ENCODE results near the gene CLDN19. TPM values are rescaled to one million over a fixed set of nuclear protein-coding genes. Genes with fewer than 3 reads are reported as not detected.

The CLDN19 gene
- total RNA-seq, 1 experiment from 2014 or later, result 12.5 TPM

- H2AK5ac ChIP-seq (ENCODE audit: insufficient read length, low read length), result no peak overlapping the region
- no peak for TF ChIP-seq CTCF (conservative IDR thresholded peaks at IDR 0.05)
- no peak for DNase-seq
- H3K27me3 Mint-ChIP-seq (ENCODE audit: low read depth), result no peaks in the 10 kb centered on the region; the same call in 1 of the 2 replicates
- H4K5ac ChIP-seq (ENCODE audit: insufficient read length, low read depth, low read length), result no peak overlapping the region
- H2BK15ac ChIP-seq (ENCODE audit: low read depth, low read length), result no peak overlapping the region
- H3K4me1 ChIP-seq (ENCODE audit: insufficient read depth, low read length), result no peaks in the 10 kb centered on the region
- no peak overlapping the region for H2BK12ac ChIP-seq (ENCODE audit: insufficient read length, low read depth, low read length)
- no peak overlapping the region for H2BK120ac ChIP-seq (ENCODE audit: low read depth, low read length, poor library complexity, severe bottlenecking)
- H3K27ac Mint-ChIP-seq, result peak overlapping the region in 1 of 3 experiments; percentile 20; a peak in 2 of 7 replicates
- no CpG with 5 or more reads among the region's 18 CpGs for WGBS (ENCODE audit: extremely low coverage, insufficient read length, low lambda C conversion rate)
- H4K20me1 ChIP-seq (ENCODE audit: control insufficient read depth, insufficient read depth, insufficient read length), result no peaks in the 10 kb centered on the region
- H3K4me1 Mint-ChIP-seq, result peaks cover 10% of the 10 kb centered on the region in 2 experiments
- no peak overlapping the region for H2BK5ac ChIP-seq (ENCODE audit: insufficient read length, low read length)
- no peaks in the 10 kb centered on the region for H3K27me3 ChIP-seq (ENCODE audit: insufficient read depth, low read length)
- H3K18ac ChIP-seq (ENCODE audit: insufficient read length, low read depth, low read length), result no peak overlapping the region
- H3K4me2 ChIP-seq (ENCODE audit: insufficient read depth, insufficient read length, low read length), result no peak overlapping the region
- peaks cover 11 to 40% (median 27%) of the 10 kb centered on the region in 3 experiments for H3K36me3 Mint-ChIP-seq (ENCODE audit: insufficient read depth in 1 of 3, low read depth in 3 of 3)
- H3K23me2 ChIP-seq (ENCODE audit: insufficient read length, low read depth, low read length, poor library complexity, severe bottlenecking), result no peaks in the 10 kb centered on the region
- no peak overlapping the region for H3K9ac ChIP-seq (ENCODE audit: extremely low read depth, insufficient read length, low read length)
- H3K4me3 Mint-ChIP-seq, result no peak overlapping the region
- H4K91ac ChIP-seq (ENCODE audit: insufficient read length, low read depth, low read length), result no peak overlapping the region
- no peak overlapping the region for H3K56ac ChIP-seq (ENCODE audit: insufficient read length, low read depth, low read length)
- H3K9me3 Mint-ChIP-seq, result no peaks in the 10 kb centered on the region
- no peaks in the 10 kb centered on the region for H3K79me1 ChIP-seq (ENCODE audit: insufficient read depth, low read depth, low read length, poor library complexity, severe bottlenecking)
- H4K8ac ChIP-seq (replicated peaks; ENCODE audit: insufficient read length, low read depth, low read length), result no peak overlapping the region
- H2AFZ ChIP-seq (ENCODE audit: low read length), result no peak overlapping the region
- H3K27ac ChIP-seq (ENCODE audit: insufficient read length, low read depth, low read length), result no peak overlapping the region
- H3T11ph ChIP-seq (ENCODE audit: low read length), result no peak overlapping the region
- H2BK20ac ChIP-seq (ENCODE audit: low read depth, low read length, poor library complexity, severe bottlenecking), result no peak overlapping the region
- H3K9me3 ChIP-seq (ENCODE audit: control insufficient read depth, low read depth, low read length), result no peaks in the 10 kb centered on the region
- no peak overlapping the region for H3K14ac ChIP-seq (ENCODE audit: insufficient read depth, low read length)
- no peak overlapping the region for H3K4ac ChIP-seq (ENCODE audit: low read depth, low read length)
- H3K79me2 ChIP-seq (ENCODE audit: insufficient read depth, low read length), result no peaks in the 10 kb centered on the region
- H3K23ac ChIP-seq (ENCODE audit: insufficient read length, low read depth, low read length), result no peak overlapping the region
These were observed 44.5 kb upstream of the CLDN19 start for GRCh38 chr1:42784547-42784945.

All from H9 (cell line).